HG03039 (cell line): Measurements from ENCODE around the gene PHF14.
"Not testable (repeated sequence)": the region's sequence is repeated elsewhere in the genome, so short reads cannot be mapped to it uniquely, and the experiment has no call there.

ENCODE experiments used
- ATAC-seq: cut with Tn5 transposase; IDR thresholded peaks from one replicate; pipeline ENCODE4 v1.9.1; 2021; ENCODE audit warnings: mild to moderate bottlenecking, moderate library complexity; ENCODE audit not compliant: unreplicated experiment

The PHF14 gene

GRCh38 chr7:10973061-10973941 lies at the start of gene PHF14:
PHF14 (plus strand) TSS chr7:10973872; CDS start chr7:10974324, 452 bp downstream.
- ATAC-seq, result peak; percentile 98

- ATAC-seq, result no peak
These were observed 49.3 kb upstream of the PHF14 start for GRCh38 chr7:10924370-10924769.

- not testable (repeated sequence) for ATAC-seq
These were observed 45.5 kb upstream of the PHF14 start for GRCh38 chr7:10928203-10928602.

GRCh38 chr7:10930551-10930950 lies 43.1 kb upstream of the PHF14 start:
- ATAC-seq, result no peak

GRCh38 chr7:10931161-10931560 lies 42.5 kb upstream of the PHF14 start:
- no peak for ATAC-seq

GRCh38 chr7:10934292-10934691 lies 39.4 kb upstream of the PHF14 start:
- ATAC-seq, result no peak

GRCh38 chr7:10939237-10939910 lies 34.3 kb upstream of the PHF14 start:
- peak; percentile 19 for ATAC-seq

- ATAC-seq, result peak; percentile 93
These were observed 33.6 kb upstream of the PHF14 start for GRCh38 chr7:10939911-10940703.

- ATAC-seq, result no peak
These were observed 32.8 kb upstream of the PHF14 start for GRCh38 chr7:10940704-10941355.

GRCh38 chr7:10950494-10950893 lies 23.2 kb upstream of the PHF14 start:
- ATAC-seq, result no peak

- ATAC-seq, result not testable (repeated sequence)
These were observed 22.6 kb upstream of the PHF14 start for GRCh38 chr7:10950974-10951578.

- no peak for ATAC-seq
These were observed 21.1 kb upstream of the PHF14 start for GRCh38 chr7:10952588-10952987.

GRCh38 chr7:10953078-10953750 lies 20.5 kb upstream of the PHF14 start:
- ATAC-seq, result not testable (repeated sequence)

GRCh38 chr7:10956528-10956927 lies 17.1 kb upstream of the PHF14 start:
- ATAC-seq, result no peak

GRCh38 chr7:10960242-10960641 lies 13.4 kb upstream of the PHF14 start:
- ATAC-seq, result not testable (repeated sequence)

GRCh38 chr7:10965016-10965415 lies 8.7 kb upstream of the PHF14 start:
- not testable (repeated sequence) for ATAC-seq

- no peak for ATAC-seq
These were observed 1.5 kb upstream of the PHF14 start for GRCh38 chr7:10972174-10972573.

GRCh38 chr7:10973942-10974911 lies 555 bp downstream of the PHF14 start:
- ATAC-seq, result peak; percentile 9

GRCh38 chr7:10977113-10977512 lies 3.4 kb downstream of the PHF14 start:
- no peak for ATAC-seq
